HEK293T (cell line): ENCODE results near the gene SH3PXD2B.

Experiments used
- ARNT ChIP-seq: fragments of 450-650 bp; IDR thresholded peaks from 2 replicates; pipeline ENCODE4 v1.6.1; 2017; ENCODE audit warnings: mild to moderate bottlenecking
- ELF4 ChIP-seq: fragments of 450-650 bp; IDR thresholded peaks from 2 replicates; pipeline ENCODE4 v1.6.1; 2017; ENCODE audit warnings: antibody characterized with exemption
- FOXA1 ChIP-seq: fragments of 450-650 bp; IDR thresholded peaks from 2 replicates; pipeline ENCODE4 v1.6.1; 2016; ENCODE audit warnings: mild to moderate bottlenecking
- L3MBTL2 ChIP-seq: fragments of 450-650 bp; conservative IDR thresholded peaks from 2 replicates; pipeline ENCODE4 v1.6.1; 2016; ENCODE audit warnings: mild to moderate bottlenecking
- SUZ12 ChIP-seq: fragments of 450-650 bp; IDR thresholded peaks from 2 replicates; pipeline ENCODE4 v1.6.1; 2016; ENCODE audit warnings: mild to moderate bottlenecking
- TARDBP ChIP-seq: fragments of 450-650 bp; IDR thresholded peaks from 2 replicates; pipeline ENCODE4 v1.6.1; 2016
- ZNF384 ChIP-seq: fragments of 450-650 bp; IDR thresholded peaks from 2 replicates; pipeline ENCODE4 v1.6.1; 2016
- TF ChIP-seq, protein P1 (sequence below): fragments of 450-650 bp; IDR thresholded peaks from 2 replicates; pipeline ENCODE4 v1.6.1; 2016

DNA sequence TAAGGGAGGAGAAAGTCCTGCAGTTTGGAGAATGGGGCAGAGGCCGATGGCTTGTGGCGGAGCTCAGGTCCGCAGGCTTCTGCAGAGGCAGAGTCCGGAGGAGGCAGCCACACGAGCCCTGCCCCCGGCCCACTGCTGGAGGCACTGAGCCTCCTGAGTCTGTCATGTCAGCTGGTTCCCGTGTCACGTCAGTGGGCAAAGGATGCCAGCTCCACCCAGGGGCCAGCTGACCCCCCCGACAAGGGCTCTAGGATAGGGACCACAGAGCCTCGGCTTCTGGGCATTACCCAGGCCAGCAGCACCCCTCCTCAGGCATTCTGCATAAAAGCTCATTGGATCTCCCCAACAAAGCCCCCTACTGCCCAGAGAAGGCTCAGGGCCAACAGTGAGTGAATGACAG lies 8.5 kb downstream of the SH3PXD2B start:
- TF ChIP-seq SUZ12 (no peak), FOXA1 (no peak), ELF4 (no peak), TARDBP (no peak), ARNT (no peak), L3MBTL2 (no peak), ZNF384 (no peak)
- TF ChIP-seq, protein P1, sequence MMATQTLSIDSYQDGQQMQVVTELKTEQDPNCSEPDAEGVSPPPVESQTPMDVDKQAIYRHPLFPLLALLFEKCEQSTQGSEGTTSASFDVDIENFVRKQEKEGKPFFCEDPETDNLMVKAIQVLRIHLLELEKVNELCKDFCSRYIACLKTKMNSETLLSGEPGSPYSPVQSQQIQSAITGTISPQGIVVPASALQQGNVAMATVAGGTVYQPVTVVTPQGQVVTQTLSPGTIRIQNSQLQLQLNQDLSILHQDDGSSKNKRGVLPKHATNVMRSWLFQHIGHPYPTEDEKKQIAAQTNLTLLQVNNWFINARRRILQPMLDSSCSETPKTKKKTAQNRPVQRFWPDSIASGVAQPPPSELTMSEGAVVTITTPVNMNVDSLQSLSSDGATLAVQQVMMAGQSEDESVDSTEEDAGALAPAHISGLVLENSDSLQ: no peak
